ENCODE results near the gene SLC25A45.
A peak's percentile ranks its signal among the peaks of the same experiment; 100 is the strongest.

SLC25A45 gene

GRCh38 chr11:65424205-65425104 is 42.0 kb upstream of the SLC25A45 start:
- H3K4me3 ChIP-seq (ENCODE audit: control insufficient read depth, low read depth, low read length): peak overlapping the region; percentile 70
- DNase-seq (ENCODE audit: low read depth): peak; percentile 23
- TF ChIP-seq, protein P1, sequence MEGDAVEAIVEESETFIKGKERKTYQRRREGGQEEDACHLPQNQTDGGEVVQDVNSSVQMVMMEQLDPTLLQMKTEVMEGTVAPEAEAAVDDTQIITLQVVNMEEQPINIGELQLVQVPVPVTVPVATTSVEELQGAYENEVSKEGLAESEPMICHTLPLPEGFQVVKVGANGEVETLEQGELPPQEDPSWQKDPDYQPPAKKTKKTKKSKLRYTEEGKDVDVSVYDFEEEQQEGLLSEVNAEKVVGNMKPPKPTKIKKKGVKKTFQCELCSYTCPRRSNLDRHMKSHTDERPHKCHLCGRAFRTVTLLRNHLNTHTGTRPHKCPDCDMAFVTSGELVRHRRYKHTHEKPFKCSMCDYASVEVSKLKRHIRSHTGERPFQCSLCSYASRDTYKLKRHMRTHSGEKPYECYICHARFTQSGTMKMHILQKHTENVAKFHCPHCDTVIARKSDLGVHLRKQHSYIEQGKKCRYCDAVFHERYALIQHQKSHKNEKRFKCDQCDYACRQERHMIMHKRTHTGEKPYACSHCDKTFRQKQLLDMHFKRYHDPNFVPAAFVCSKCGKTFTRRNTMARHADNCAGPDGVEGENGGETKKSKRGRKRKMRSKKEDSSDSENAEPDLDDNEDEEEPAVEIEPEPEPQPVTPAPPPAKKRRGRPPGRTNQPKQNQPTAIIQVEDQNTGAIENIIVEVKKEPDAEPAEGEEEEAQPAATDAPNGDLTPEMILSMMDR (IDR thresholded peaks at IDR 0.05; ENCODE audit: control insufficient read depth, insufficient read depth, low read depth, low read length, missing control alignments): no peak

DNA sequence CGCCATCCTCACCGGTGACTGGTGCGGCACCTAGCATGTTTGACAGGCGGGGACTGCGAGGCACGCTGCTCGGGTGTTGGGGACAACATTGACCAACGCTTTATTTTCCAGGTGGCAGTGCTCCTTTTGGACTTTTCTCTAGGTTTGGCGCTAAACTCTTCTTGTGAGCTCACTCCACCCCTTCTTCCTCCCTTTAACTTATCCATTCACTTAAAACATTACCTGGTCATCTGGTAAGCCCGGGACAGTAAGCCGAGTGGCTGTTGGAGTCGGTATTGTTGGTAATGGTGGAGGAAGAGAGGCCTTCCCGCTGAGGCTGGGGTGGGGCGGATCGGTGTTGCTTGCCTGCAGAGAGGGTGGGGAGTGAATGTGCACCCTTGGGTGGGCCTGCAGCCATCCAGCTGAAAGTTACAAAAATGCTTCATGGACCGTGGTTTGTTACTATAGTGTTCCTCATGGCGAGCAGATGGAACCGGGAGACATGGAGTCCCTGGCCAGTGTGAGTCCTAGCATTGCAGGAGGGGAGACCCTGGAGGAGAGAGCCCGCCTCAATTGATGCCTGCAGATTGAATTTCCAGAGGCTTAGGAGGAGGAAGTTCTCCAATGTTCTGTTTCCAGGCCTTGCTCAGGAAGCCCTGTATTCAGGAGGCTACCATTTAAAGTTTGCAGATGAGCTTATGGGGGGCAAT is 41.2 kb upstream of the SLC25A45 start:
- peak overlapping the region; percentile 70 for H3K4me3 ChIP-seq (ENCODE audit: control insufficient read depth, low read depth, low read length)
- TF ChIP-seq, protein P1 (IDR thresholded peaks at IDR 0.05; ENCODE audit: control insufficient read depth, insufficient read depth, low read depth, low read length, missing control alignments): no peak
- peak; percentile 11 for DNase-seq (ENCODE audit: low read depth)

DNA sequence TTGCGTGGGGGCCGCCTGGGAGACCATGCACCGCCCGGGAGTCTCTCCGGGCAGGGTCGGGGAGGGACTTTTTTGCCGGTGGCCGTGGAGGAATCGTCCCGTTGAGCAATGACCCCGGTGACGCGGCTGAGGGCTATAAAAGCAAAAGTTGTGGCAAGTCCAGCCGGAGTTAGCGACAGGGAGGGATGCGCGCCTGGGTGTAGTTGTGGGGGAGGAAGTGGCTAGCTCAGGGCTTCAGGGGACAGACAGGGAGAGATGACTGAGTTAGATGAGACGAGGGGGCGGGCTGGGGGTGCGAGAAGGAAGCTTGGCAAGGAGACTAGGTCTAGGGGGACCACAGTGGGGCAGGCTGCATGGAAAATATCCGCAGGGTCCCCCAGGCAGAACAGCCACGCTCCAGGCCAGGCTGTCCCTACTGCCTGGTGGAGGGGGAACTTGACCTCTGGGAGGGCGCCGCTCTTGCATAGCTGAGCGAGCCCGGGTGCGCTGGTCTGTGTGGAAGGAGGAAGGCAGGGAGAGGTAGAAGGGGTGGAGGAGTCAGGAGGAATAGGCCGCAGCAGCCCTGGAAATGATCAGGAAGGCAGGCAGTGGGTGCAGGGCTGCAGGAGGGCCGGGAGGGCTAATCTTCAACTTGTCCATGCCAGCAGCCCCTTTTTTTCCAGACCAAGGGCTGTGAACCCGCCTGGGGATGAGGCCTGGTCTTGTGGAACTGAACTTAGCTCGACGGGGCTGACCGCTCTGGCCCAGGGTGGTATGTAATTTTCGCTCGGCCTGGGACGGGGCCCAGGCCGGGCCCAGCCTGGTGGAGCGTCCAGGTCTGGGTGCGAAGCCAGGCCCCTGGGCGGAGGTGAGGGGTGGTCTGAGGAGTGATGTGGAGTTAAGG is 40.4 kb upstream of the SLC25A45 start, which contains the start of gene NEAT1:
TSS of gene NEAT1 (plus strand) at position 166 of the 883 bp plus-strand sequence.
- H3K4me3 ChIP-seq (ENCODE audit: control insufficient read depth, low read depth, low read length): peak within 1 kb of the TSS; percentile 70
- TF ChIP-seq, protein P1 (IDR thresholded peaks at IDR 0.05; ENCODE audit: control insufficient read depth, insufficient read depth, low read depth, low read length, missing control alignments): no peak
- peak; percentile 90 for DNase-seq (ENCODE audit: low read depth)

DNA sequence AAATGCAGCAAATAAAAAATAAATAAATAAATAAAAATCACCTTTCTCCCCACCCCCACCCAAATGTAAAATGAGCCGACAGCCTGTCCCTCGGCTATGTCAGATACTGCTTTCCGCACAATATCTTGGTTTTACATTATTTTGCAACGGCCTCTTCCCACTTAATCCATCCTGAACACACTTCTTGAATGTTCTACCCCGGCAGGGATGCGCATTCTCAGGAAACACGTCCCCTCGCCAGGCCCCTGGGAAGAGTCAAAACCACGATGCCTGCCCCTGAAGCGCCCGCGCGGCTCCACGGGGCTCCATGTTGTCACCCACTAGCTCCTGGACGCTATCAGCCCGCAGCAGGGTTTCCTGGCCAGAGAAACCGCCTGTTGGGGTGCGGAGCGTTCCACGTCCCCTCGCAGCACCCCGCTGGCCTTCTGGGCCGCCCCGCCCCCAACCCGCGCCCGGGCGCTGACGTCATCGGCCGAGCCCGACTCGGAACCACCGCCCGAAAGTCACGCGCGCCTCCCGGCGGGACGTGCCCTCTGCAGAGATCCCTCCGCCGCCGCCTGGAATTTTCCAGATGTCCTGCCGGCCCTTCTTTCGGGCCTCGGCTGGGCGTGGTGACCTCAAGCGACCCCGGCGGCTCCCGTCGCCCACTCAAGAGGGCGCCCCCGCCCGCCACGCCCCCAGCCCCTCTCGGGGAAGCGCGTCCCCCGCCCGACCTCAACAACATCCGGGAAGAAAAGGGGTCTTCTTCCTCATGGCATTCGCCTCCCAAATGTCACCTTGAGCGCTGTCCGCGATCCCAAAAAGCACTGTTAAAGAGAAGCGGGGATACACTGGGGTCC is 39.6 kb upstream of the SLC25A45 start:
- H3K4me3 ChIP-seq (ENCODE audit: control insufficient read depth, low read depth, low read length): peak overlapping the region; percentile 70
- DNase-seq (ENCODE audit: low read depth): peak; percentile 92
- TF ChIP-seq, protein P1 (IDR thresholded peaks at IDR 0.05; ENCODE audit: control insufficient read depth, insufficient read depth, low read depth, low read length, missing control alignments): no peak

GRCh38 chr11:65420979-65421793 is 38.7 kb upstream of the SLC25A45 start:
- peak overlapping the region; percentile 51 for H3K4me3 ChIP-seq (ENCODE audit: control insufficient read depth, low read depth, low read length)
- TF ChIP-seq, protein P1 (IDR thresholded peaks at IDR 0.05; ENCODE audit: control insufficient read depth, insufficient read depth, low read depth, low read length, missing control alignments): no peak
- peak; percentile 100 for DNase-seq (ENCODE audit: low read depth)
